ENCODE data around the gene NRDE2.
"Not testable (repeated sequence)": the region's sequence is repeated elsewhere in the genome, so short reads cannot be mapped to it uniquely, and the experiment has no call there.

Gene NRDE2

DNA sequence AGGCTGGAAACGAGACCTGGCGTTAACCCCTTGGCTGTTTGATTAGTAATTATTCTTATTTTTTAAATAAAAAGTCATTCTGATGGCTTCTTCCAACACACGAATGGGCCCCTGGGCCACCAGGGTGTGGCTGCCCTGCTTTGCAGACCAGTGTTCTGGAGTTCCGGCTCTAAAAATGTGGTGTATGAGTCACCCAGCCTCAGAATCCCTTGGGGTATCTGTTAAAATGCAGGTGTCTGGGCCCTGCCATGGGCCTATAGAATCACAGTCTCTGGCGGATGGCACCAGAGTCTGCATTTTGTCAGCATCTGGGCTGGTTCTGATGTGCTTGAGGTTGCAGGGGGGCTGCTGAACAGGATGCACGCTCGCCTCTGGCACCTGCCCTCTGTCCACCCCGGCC is 77.9 kb downstream of the NRDE2 start:
- Histone ChIP-seq H3K9me3 (replicated peaks in 1 of 11) (peaks cover 0 to 12% (median 4%) of the 10 kb centered on the region in 11 experiments; a peak in 7 of 22 replicates), H4K20me1 (peaks cover 0 to 23% (median 17%) of the 10 kb centered on the region in 11 experiments; a peak in 17 of 22 replicates), H3K4me3 (peak overlapping the region in 4 of 10 experiments; percentile 4 to 24 (median 16); a peak in 5 of 20 replicates), H3K36me3 (peaks cover 2 to 15% (median 13%) of the 10 kb centered on the region in 11 experiments; a peak in 16 of 22 replicates), H3K9ac (peak overlapping the region in 2 of 11 experiments; percentile 32 to 45; a peak in 4 of 22 replicates), H3K27ac (peak overlapping the region in 10 of 11 experiments; percentile 46 to 69 (median 56); a peak in 18 of 22 replicates), H3K4me1 (peaks cover 28 to 49% (median 44%) of the 10 kb centered on the region in 10 experiments), H3K27me3 (no peaks in the 10 kb centered on the region), H3K4me2 (peak overlapping the region; percentile 55 to 85 (median 76))
- TF ChIP-seq Cebpa-rat (IDR thresholded peaks at IDR 0.05), result no peak

- no peaks in the 10 kb centered on the region for H3K36me3 ChIP-seq
Measured at GRCh38 chr14:90248594-90248993, 83.1 kb downstream of the NRDE2 start.

DNA sequence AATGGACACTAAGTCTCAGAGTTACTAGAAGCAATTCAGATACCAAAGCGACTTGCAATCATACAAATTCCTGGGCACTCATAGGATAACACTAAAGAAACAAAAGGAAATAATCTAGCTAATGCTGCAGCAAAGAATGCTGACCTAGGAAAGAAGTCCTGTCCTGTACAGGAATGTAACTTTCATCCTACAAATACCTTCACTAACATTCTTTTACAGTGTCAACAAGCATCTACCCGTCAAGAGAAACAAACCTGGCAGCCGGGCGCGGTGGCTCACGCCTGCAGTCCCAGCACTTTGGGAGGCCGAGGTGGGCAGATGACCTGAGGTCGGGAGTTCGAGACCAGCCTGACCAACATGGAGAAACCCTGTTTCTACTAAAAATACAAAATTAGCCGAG is 84.3 kb downstream of the NRDE2 start:
- H3K9me3 ChIP-seq (replicated peaks in 1 of 11), result peaks cover 5 to 28% (median 9%) of the 10 kb centered on the region in 11 experiments; a peak in 13 of 22 replicates
- not testable (repeated sequence) for H3K27me3 ChIP-seq, H3K27ac ChIP-seq, H3K4me2 ChIP-seq, H3K9ac ChIP-seq, H3K36me3 ChIP-seq, H4K20me1 ChIP-seq, H3K4me1 ChIP-seq, H3K4me3 ChIP-seq

More at GRCh38 chr14:90248594-90248993, 83.1 kb downstream of the NRDE2 start:
- Histone ChIP-seq H3K9me3 (replicated peaks in 1 of 11) (peaks cover 0 to 23% (median 5%) of the 10 kb centered on the region in 11 experiments; a peak in 12 of 22 replicates), H3K27me3 (no peaks in the 10 kb centered on the region), H3K9ac (no peak overlapping the region), H3K4me2 (no peak overlapping the region), H3K27ac (no peak overlapping the region), H3K4me3 (no peak overlapping the region), H3K4me1 (peaks cover 3 to 8% (median 5%) of the 10 kb centered on the region in 10 experiments), H4K20me1 (no peaks in the 10 kb centered on the region)
- no peak for TF ChIP-seq Cebpa-rat (IDR thresholded peaks at IDR 0.05)

- no peak overlapping the region for H3K4me3 ChIP-seq
- no peak overlapping the region for H3K27ac ChIP-seq
- H3K27me3 ChIP-seq, result no peaks in the 10 kb centered on the region
- no peaks in the 10 kb centered on the region for H3K4me1 ChIP-seq
- no peak for TF ChIP-seq Cebpa-rat (IDR thresholded peaks at IDR 0.05)
- no peaks in the 10 kb centered on the region for H3K36me3 ChIP-seq
- H3K9ac ChIP-seq, result no peak overlapping the region
- H4K20me1 ChIP-seq, result no peaks in the 10 kb centered on the region
- H3K9me3 ChIP-seq (replicated peaks in 1 of 11), result peaks cover 8 to 29% (median 12%) of the 10 kb centered on the region in 11 experiments; a peak in 21 of 22 replicates
- no peak overlapping the region for H3K4me2 ChIP-seq
Measured at GRCh38 chr14:90246936-90247335, 84.8 kb downstream of the NRDE2 start.

GRCh38 chr14:90242444-90242843 is 89.3 kb downstream of the NRDE2 start:
- Histone ChIP-seq H3K27ac (no peak overlapping the region), H3K4me3 (no peak overlapping the region), H3K9ac (no peak overlapping the region), H3K27me3 (no peaks in the 10 kb centered on the region), H3K36me3 (peaks cover 0 to 4% (median 0%) of the 10 kb centered on the region in 11 experiments; a peak in 1 of 22 replicates), H3K4me2 (no peak overlapping the region), H3K4me1 (peaks cover 0 to 6% (median 0%) of the 10 kb centered on the region in 10 experiments; a peak in 1 of 20 replicates), H3K9me3 (replicated peaks in 1 of 11) (peaks cover 50 to 63% (median 55%) of the 10 kb centered on the region in 11 experiments), H4K20me1 (no peaks in the 10 kb centered on the region)
- TF ChIP-seq Cebpa-rat (IDR thresholded peaks at IDR 0.05), result no peak

DNA sequence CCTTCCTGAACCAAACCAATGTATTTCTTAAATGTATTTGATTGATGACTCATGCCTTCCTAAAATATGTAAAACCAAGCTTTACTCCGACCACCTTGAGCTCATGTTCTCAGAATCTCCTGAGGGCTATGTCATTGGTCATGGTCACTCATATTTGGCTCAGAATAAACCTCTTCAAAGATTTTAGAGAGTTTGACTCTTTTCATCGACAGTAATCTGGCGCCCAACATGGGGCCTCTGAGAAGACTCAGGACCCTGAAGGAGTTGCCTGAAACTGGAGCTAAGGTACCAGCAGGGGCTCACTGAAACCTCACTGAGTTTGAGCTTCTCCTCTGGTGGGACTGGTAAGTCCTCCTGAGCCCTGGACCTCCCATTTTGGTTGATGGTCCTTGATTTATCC is 92.6 kb downstream of the NRDE2 start:
- H3K9ac ChIP-seq, result no peak overlapping the region
- peaks cover 58 to 72% (median 64%) of the 10 kb centered on the region in 11 experiments for H3K9me3 ChIP-seq (replicated peaks in 1 of 11)
- H3K4me2 ChIP-seq, result no peak overlapping the region
- H3K27me3 ChIP-seq, result no peaks in the 10 kb centered on the region
- peaks cover 0 to 4% (median 0%) of the 10 kb centered on the region in 11 experiments; a peak in 1 of 22 replicates for H3K36me3 ChIP-seq
- no peak overlapping the region for H3K27ac ChIP-seq
- H3K4me1 ChIP-seq, result peaks cover 0 to 17% (median 3%) of the 10 kb centered on the region in 10 experiments; a peak in 4 of 20 replicates
- no peak for TF ChIP-seq Cebpa-rat (IDR thresholded peaks at IDR 0.05)
- no peaks in the 10 kb centered on the region for H4K20me1 ChIP-seq
- 0 out of 20 replicates have a peak overlapping the region, but pooled peaks of 1 of the 10 experiments have one; percentile 8 for H3K4me3 ChIP-seq

DNA sequence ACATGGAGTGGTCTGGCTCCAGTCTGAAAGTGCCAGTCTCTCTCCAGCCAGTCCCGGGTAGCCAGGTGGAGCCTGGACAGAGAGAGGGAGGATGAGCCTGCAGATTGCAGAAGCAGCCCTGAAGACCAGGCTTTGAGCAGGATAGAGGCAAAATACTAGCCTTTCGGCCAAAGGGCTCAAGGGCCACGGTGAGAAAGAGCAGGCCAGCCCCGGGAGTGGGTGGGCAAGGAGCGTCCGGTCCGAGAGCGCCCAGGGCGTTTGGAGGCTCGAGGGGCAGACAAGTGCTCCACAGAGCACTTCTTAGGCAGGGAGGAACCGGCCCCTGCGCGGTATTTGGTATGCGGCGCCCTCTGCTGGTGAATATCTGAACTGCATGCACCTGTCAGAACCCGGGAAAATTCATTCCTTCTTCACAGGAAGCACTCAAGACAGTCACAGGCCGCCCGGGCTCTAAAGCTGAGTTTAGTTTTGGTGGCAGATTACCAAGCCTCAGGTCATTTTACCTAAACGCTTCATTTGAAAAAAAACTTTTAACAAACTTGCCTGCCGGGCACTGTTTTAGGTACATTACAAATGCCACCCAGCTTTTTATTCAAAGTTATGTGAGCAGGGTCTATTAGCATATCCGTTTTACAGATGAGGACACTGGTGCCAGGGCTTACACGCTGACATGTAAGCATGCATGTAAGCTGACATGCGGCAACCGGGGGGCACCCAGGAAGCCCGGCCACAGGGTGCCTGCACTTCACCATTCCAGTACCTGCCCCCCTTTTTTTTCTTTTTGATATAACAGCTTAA is 96.4 kb downstream of the NRDE2 start:
- Histone ChIP-seq H3K27ac (no peak overlapping the region), H3K36me3 (peaks cover 0 to 4% (median 0%) of the 10 kb centered on the region in 11 experiments; a peak in 1 of 22 replicates), H3K9ac (no peak overlapping the region), H3K9me3 (replicated peaks in 1 of 11) (peaks cover 36 to 45% (median 40%) of the 10 kb centered on the region in 11 experiments), H3K4me1 (peaks cover 0 to 16% (median 3%) of the 10 kb centered on the region in 10 experiments; a peak in 4 of 20 replicates), H3K4me2 (peak overlapping the region in 4 of 11 experiments; percentile 10 to 79 (median 28); a peak in 6 of 22 replicates), H4K20me1 (no peaks in the 10 kb centered on the region), H3K4me3 (no peak overlapping the region), H3K27me3 (no peaks in the 10 kb centered on the region)
- no peak for TF ChIP-seq Cebpa-rat (IDR thresholded peaks at IDR 0.05)

DNA sequence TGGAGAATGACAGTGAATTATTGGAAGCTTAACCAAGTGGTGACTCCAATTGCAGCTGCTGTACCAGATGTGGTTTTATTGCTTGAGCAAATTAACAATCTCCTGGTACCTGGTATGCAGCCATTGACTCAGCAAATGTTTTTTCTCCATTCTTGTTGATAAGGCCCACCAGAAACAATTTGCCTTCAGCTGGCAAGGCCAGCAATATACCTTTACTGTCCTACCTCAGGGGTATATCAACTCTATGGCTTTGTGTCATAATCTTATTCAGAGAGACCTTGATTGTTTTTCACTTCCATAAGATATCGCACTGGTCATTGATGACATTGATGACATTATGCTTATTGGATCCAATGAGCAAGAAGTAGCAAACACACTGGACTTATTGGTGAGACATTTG is 101.8 kb downstream of the NRDE2 start:
- not testable (repeated sequence) for H3K4me3 ChIP-seq; H3K9ac ChIP-seq; H3K4me1 ChIP-seq; H4K20me1 ChIP-seq; H3K36me3 ChIP-seq; H3K27me3 ChIP-seq; H3K27ac ChIP-seq; H3K4me2 ChIP-seq; H3K9me3 ChIP-seq (replicated peaks in 1 of 11)

GRCh38 chr14:90228478-90228877 is 103.3 kb downstream of the NRDE2 start:
- Histone ChIP-seq H3K4me2 (no peak overlapping the region), H3K36me3 (no peaks in the 10 kb centered on the region), H3K27ac (no peak overlapping the region), H3K4me1 (no peaks in the 10 kb centered on the region), H4K20me1 (no peaks in the 10 kb centered on the region), H3K27me3 (no peaks in the 10 kb centered on the region), H3K9me3 (replicated peaks in 1 of 11) (peaks cover under 1 to 21% (median 8%) of the 10 kb centered on the region in 11 experiments; a peak in 18 of 22 replicates), H3K9ac (no peak overlapping the region), H3K4me3 (no peak overlapping the region)
- no peak for TF ChIP-seq Cebpa-rat (IDR thresholded peaks at IDR 0.05)
